Tibial nerve (tissue), 4 donors: ENCODE data around the gene SLC12A2. TPM values are rescaled to one million over a fixed set of nuclear protein-coding genes. Genes with fewer than 3 reads are reported as not detected.

Experiments used
- DNase-seq, 2 donors: peaks; one replicate each; pipeline ENCODE4 v3.0.0-alpha.2; 2019; ENCODE audit warnings: low spot score in 2 of 2
- H3K27ac ChIP-seq, 4 donors: fragments of 200-600 bp; sonication (generic) in 3 of 4; one replicate each; pipeline ENCODE4 v1.5.1; 2017 to 2019; ENCODE audit warnings: mild to moderate bottlenecking in 1 of 4
- H3K27me3 ChIP-seq, 2 donors: fragments of 200-600 bp; sonication (generic) in 1 of 2; one replicate each; pipeline versions ENCODE4 v1.5.1 to v1.6.0; 2017 to 2019
- H3K36me3 ChIP-seq, 3 donors: fragments of 200-600 bp; sonication (generic); one replicate each; pipeline ENCODE4 v1.5.1; 2018 to 2019
- H3K4me1 ChIP-seq, 4 donors: fragments of 200-600 bp; sonication (generic) in 3 of 4; one replicate each; pipeline ENCODE4 v1.5.1; 2017 to 2019
- H3K4me3 ChIP-seq, 4 donors: fragments of 200-600 bp; sonication (generic) in 3 of 4; one replicate each; pipeline ENCODE4 v1.5.1; 2017 to 2019; ENCODE audit warnings: mild to moderate bottlenecking in 1 of 4, moderate library complexity in 1 of 4
- H3K9me3 ChIP-seq, 4 donors: fragments of 200-600 bp; sonication (generic) in 3 of 4; one replicate each; pipeline ENCODE4 v1.5.1; 2017 to 2019
- CTCF ChIP-seq, 5 experiments: fragments of 200-600 bp in 3 of 5; fragments of 450-650 bp in 2 of 5; sonication (generic) in 3 of 5; IDR thresholded peaks; one replicate each; pipeline ENCODE4 v1.5.1; 2016 to 2019; ENCODE audit warnings: antibody characterized with exemption in 5 of 5, mild to moderate bottlenecking in 3 of 5, moderate library complexity in 2 of 5
- EP300 ChIP-seq, 2 donors: sonication (generic); formaldehyde crosslinking; IDR thresholded peaks; one replicate each; pipeline ENCODE4 v1.6.1; 2017; ENCODE audit warnings: antibody characterized with exemption in 2 of 2, mild to moderate bottlenecking in 1 of 2
- POLR2A ChIP-seq, 2 donors: fragments of 450-650 bp; IDR thresholded peaks; one replicate each; pipeline ENCODE4 v1.6.1; 2017; ENCODE audit warnings: antibody characterized with exemption in 2 of 2, mild to moderate bottlenecking in 2 of 2, moderate library complexity in 2 of 2
- WGBS, 2 donors: methylation state at CpG; one replicate each; pipeline ENCODE4 v1.1.5; 2018; 5-methylcytosine and 5-hydroxymethylcytosine counted together
- total RNA-seq, 4 donors: library from RNA; depleted of rRNA; stranded (reverse); fragments of >200 nt; gene quantifications; one replicate each; pipeline ENCODE4 v1.1.0, GENCODE V29; 2016

The SLC12A2 gene
- total RNA-seq, 4 donors from 2014 or later: 49.8 to 93.1 (median 85.3) TPM

- no peak for DNase-seq
- 82 to 92% methylated on average over 3 of the region's 3 CpGs for WGBS, 2 donors
- H3K27ac ChIP-seq: no peak overlapping the region
- TF ChIP-seq CTCF (IDR thresholded peaks at IDR 0.05) (no peak), POLR2A (IDR thresholded peaks at IDR 0.05) (no peak), EP300 (IDR thresholded peaks at IDR 0.05) (no peak)
- no peaks in the 10 kb centered on the region for H3K27me3 ChIP-seq
- peaks cover 0 to 64% (median 10%) of the 10 kb centered on the region in 3 donors for H3K36me3 ChIP-seq
- H3K9me3 ChIP-seq: no peaks in the 10 kb centered on the region
- H3K4me1 ChIP-seq: no peaks in the 10 kb centered on the region
- H3K4me3 ChIP-seq: no peak overlapping the region
Measured at GRCh38 chr5:128156521-128156920, 73.0 kb downstream of the SLC12A2 start.

- H3K4me1 ChIP-seq: no peaks in the 10 kb centered on the region
- TF ChIP-seq CTCF (IDR thresholded peaks at IDR 0.05) (no peak), POLR2A (IDR thresholded peaks at IDR 0.05) (no peak), EP300 (IDR thresholded peaks at IDR 0.05) (no peak)
Measured at GRCh38 chr5:128158342-128158741, 74.8 kb downstream of the SLC12A2 start.

GRCh38 chr5:128163991-128164390, 80.4 kb downstream of the SLC12A2 start:
- peaks cover 0 to 48% (median 5%) of the 10 kb centered on the region in 3 donors for H3K36me3 ChIP-seq
- no peak for DNase-seq
- H3K9me3 ChIP-seq: no peaks in the 10 kb centered on the region
- no peak overlapping the region for H3K27ac ChIP-seq
- no peaks in the 10 kb centered on the region for H3K4me1 ChIP-seq
- no peaks in the 10 kb centered on the region for H3K27me3 ChIP-seq
- TF ChIP-seq CTCF (IDR thresholded peaks at IDR 0.05) (no peak), EP300 (IDR thresholded peaks at IDR 0.05) (no peak), POLR2A (IDR thresholded peaks at IDR 0.05) (no peak)
- 62 to 77% methylated on average over 2 of the region's 2 CpGs for WGBS, 2 donors
- no peak overlapping the region for H3K4me3 ChIP-seq

More at GRCh38 chr5:128158342-128158741, 74.8 kb downstream of the SLC12A2 start:
- Histone ChIP-seq H3K36me3 (peaks cover 0 to 64% (median 11%) of the 10 kb centered on the region in 3 donors), H3K27me3 (no peaks in the 10 kb centered on the region), H3K4me3 (no peak overlapping the region), H3K9me3 (no peaks in the 10 kb centered on the region), H3K27ac (no peak overlapping the region)
- DNase-seq: no peak
- WGBS, 2 donors: 87 to 96% methylated on average over 3 of the region's 3 CpGs

GRCh38 chr5:128169401-128170017, 85.9 kb downstream of the SLC12A2 start:
- Histone ChIP-seq H3K27ac (no peak overlapping the region), H3K36me3 (peaks cover 0 to 27% (median 0%) of the 10 kb centered on the region in 3 donors), H3K27me3 (no peaks in the 10 kb centered on the region), H3K4me1 (no peaks in the 10 kb centered on the region), H3K9me3 (no peaks in the 10 kb centered on the region), H3K4me3 (no peak overlapping the region)
- DNase-seq: no peak
- 93 to 95% methylated on average over 2 of the region's 2 CpGs for WGBS, 2 donors
- TF ChIP-seq CTCF (IDR thresholded peaks at IDR 0.05) (no peak), POLR2A (IDR thresholded peaks at IDR 0.05) (no peak), EP300 (IDR thresholded peaks at IDR 0.05) (no peak)

GRCh38 chr5:128172102-128172501, 88.5 kb downstream of the SLC12A2 start:
- Histone ChIP-seq H3K9me3 (no peaks in the 10 kb centered on the region), H3K4me3 (no peak overlapping the region), H3K4me1 (no peaks in the 10 kb centered on the region), H3K27me3 (no peaks in the 10 kb centered on the region), H3K36me3 (peaks cover 0 to 27% (median 0%) of the 10 kb centered on the region in 3 donors), H3K27ac (no peak overlapping the region)
- no peak for DNase-seq
- no peak for TF ChIP-seq CTCF (IDR thresholded peaks at IDR 0.05)
- no peak for TF ChIP-seq EP300 (IDR thresholded peaks at IDR 0.05)
- TF ChIP-seq POLR2A (IDR thresholded peaks at IDR 0.05): no peak
- 91 to 92% methylated on average over 1 of the region's 1 CpG for WGBS, 2 donors
